K562 (cell line): Measurements from ENCODE around the gene CCSER1. TPM values are rescaled to one million over a fixed set of nuclear protein-coding genes. Genes with fewer than 3 reads are reported as not detected.

Source experiments
- ATAC-seq: fragments of 200-7000 bp; cut with Tn5 transposase; 3 replicates; pipeline ENCODE4 v1.9.1; 2020; ENCODE audit warnings: moderate library complexity
- BruUV-seq: library from RNA; stranded (reverse); fragments of 400-500 nt; replicated peaks from 2 replicates; lab custom pipeline; 2021; lab: Mats Ljungman, UMichigan
- CTCF ChIA-PET: fragments of 300-600 bp; formaldehyde crosslinking; extraction: SDS; loops from one replicate; lab custom pipeline; 2021; ENCODE audit warnings: low intra/inter-chr PET ratio; lab: Yijun Ruan, JAX
- POLR2A ChIA-PET: fragments of 300-600, 350-650 bp; sonication (Branson Sonifier 250); formaldehyde crosslinking; extraction: SDS; loops from one replicate; lab custom pipeline; 2021; ENCODE audit warnings: antibody characterized with exemption, inconsistent platforms; lab: Yijun Ruan, JAX
- DNase-seq, 4 experiments: peaks; one replicate each; pipeline versions ENCODE4 v3.0.0 to v3.0.0-alpha.2; 2011 to 2018; ENCODE audit warnings: low spot score in 3 of 4, mixed read lengths in 3 of 4; ENCODE audit errors: extremely low read depth in 1 of 4
- FAIRE-seq: peaks from 2 replicates; lab custom pipeline; 2011; peaks lifted over from hg19 to GRCh38; lab: Jason Lieb, UNC
- H2AFZ ChIP-seq: 2 replicates; pipeline ENCODE4 v1.6.0; 2011; ENCODE audit warnings: low read depth, low read length, control low read depth, inconsistent platforms
- H3K27ac ChIP-seq: fragments of 200-600 bp; 3 replicates; pipeline ENCODE4 v1.8.0; 2011; ENCODE audit warnings: low read depth, mild to moderate bottlenecking, control low read depth, inconsistent platforms, low read length, moderate library complexity, mixed read lengths; ENCODE audit errors: extremely low read depth
- H3K27me3 ChIP-seq, 2 experiments: fragments of 300-600 bp in 1 of 2; 2 replicates in 1 of 2; 3 replicates in 1 of 2; pipeline versions ENCODE4 v1.6.0 to v1.8.0; 2011; ENCODE audit warnings: inconsistent platforms in 2 of 2, low read length in 2 of 2, mild to moderate bottlenecking in 1 of 2, mixed read lengths in 1 of 2, moderate library complexity in 1 of 2; ENCODE audit not compliant: control insufficient read depth in 2 of 2, insufficient read depth in 2 of 2
- H3K36me3 ChIP-seq: fragments of 300-600 bp; 3 replicates; pipeline ENCODE4 v1.8.0; 2011; ENCODE audit warnings: mild to moderate bottlenecking, low read length, inconsistent platforms; ENCODE audit not compliant: control insufficient read depth, insufficient read depth
- H3K4me1 ChIP-seq, 2 experiments: fragments of 200-600 bp in 1 of 2; replicated peaks in 1 of 2; 2 replicates in 1 of 2; 3 replicates in 1 of 2; pipeline versions ENCODE4 v1.5.1 to v1.8.0; 2011; ENCODE audit warnings: inconsistent platforms in 2 of 2, low read length in 2 of 2, mild to moderate bottlenecking in 1 of 2, mixed read lengths in 1 of 2, moderate library complexity in 1 of 2; ENCODE audit not compliant: control insufficient read depth in 2 of 2, insufficient read depth in 2 of 2
- H3K4me2 ChIP-seq: 2 replicates; pipeline ENCODE4 v1.6.1; 2011; ENCODE audit warnings: low read length, control low read depth, inconsistent platforms, mixed read lengths; ENCODE audit not compliant: insufficient read depth
- H3K4me3 ChIP-seq: fragments of 200-600 bp; sonication (generic), shearing (Covaris generic); 2 replicates; pipeline ENCODE4 v1.5.1; 2016; ENCODE audit warnings: control low read depth, inconsistent platforms
- H3K79me2 ChIP-seq: fragments of 200-600 bp; 3 replicates; pipeline ENCODE4 v1.8.0; 2011; ENCODE audit warnings: low read length, inconsistent platforms; ENCODE audit not compliant: control insufficient read depth, insufficient read depth
- H3K9ac ChIP-seq, 2 experiments: 2 replicates each; pipeline versions ENCODE4 v1.6.0 to v1.6.1; 2011; ENCODE audit warnings: low read depth in 2 of 2, low read length in 2 of 2, control low read depth in 1 of 2, inconsistent platforms in 1 of 2, mild to moderate bottlenecking in 1 of 2, mixed read lengths in 1 of 2; ENCODE audit not compliant: insufficient read depth in 1 of 2
- H3K9me1 ChIP-seq: one replicate; pipeline ENCODE4 v1.6.0; 2011; ENCODE audit warnings: inconsistent platforms, mild to moderate bottlenecking, low read length, moderate library complexity; ENCODE audit not compliant: control insufficient read depth, insufficient read depth
- H3K9me3 ChIP-seq: replicated peaks from 2 replicates; pipeline ENCODE4 v1.5.1; 2011; ENCODE audit warnings: low read depth, low read length, inconsistent platforms; ENCODE audit not compliant: control insufficient read depth, insufficient read depth
- H4K20me1 ChIP-seq: replicated peaks from 2 replicates; pipeline ENCODE4 v1.6.1; 2011; ENCODE audit warnings: low read length, inconsistent platforms, mixed read lengths; ENCODE audit not compliant: control insufficient read depth, insufficient read depth
- BRCA1 ChIP-seq, 2 experiments: fragments of 450-650 bp in 1 of 2; sonication (generic) in 1 of 2; formaldehyde crosslinking in 1 of 2; IDR thresholded peaks; 2 replicates each; pipeline versions ENCODE4 v1.5.0 to v1.6.1; 2017 to 2020; ENCODE audit warnings: mild to moderate bottlenecking in 1 of 2, missing genetic modification reagents in 1 of 2
- ETV6 ChIP-seq, 3 experiments: fragments of 150-350 bp in 1 of 3; sonication (generic) in 1 of 3; formaldehyde crosslinking in 1 of 3; IDR thresholded peaks; 2 replicates each; pipeline versions ENCODE4 v1.6.1 to v1.8.0; 2014 to 2022; ENCODE audit warnings: borderline replicate concordance in 2 of 3, low read depth in 2 of 3, antibody characterized with exemption in 1 of 3, low read length in 1 of 3, mild to moderate bottlenecking in 1 of 3, missing genetic modification reagents in 1 of 3
- MXD1 ChIP-seq: fragments of 250-450 bp; sonication (Bioruptor Pico); IDR thresholded peaks from 2 replicates; pipeline ENCODE4 v1.8.0; 2021; ENCODE audit warnings: borderline replicate concordance, mild to moderate bottlenecking, moderate library complexity; ENCODE audit not compliant: poor library complexity, severe bottlenecking
- NR2C1 ChIP-seq, 2 experiments: fragments of 450-650 bp; IDR thresholded peaks; 2 replicates each; pipeline ENCODE4 v1.6.1; 2017; ENCODE audit warnings: mild to moderate bottlenecking in 2 of 2, antibody characterized with exemption in 1 of 2, inconsistent platforms in 1 of 2, missing compliant biosample characterization in 1 of 2, missing genetic modification characterization in 1 of 2
- SREBF2 ChIP-seq: sonication (generic); formaldehyde crosslinking; IDR thresholded peaks from 2 replicates; pipeline ENCODE4 v1.4.0; 2020; ENCODE audit warnings: mild to moderate bottlenecking, missing genetic modification reagents
- SRSF1 ChIP-seq: fragments of 200-400 bp; formaldehyde crosslinking; IDR thresholded peaks from 2 replicates; pipeline ENCODE4 v1.6.1; 2017; ENCODE audit warnings: mild to moderate bottlenecking, low read depth, low read length, moderate library complexity
- TARDBP ChIP-seq: fragments of 450-650 bp; IDR thresholded peaks from 2 replicates; pipeline ENCODE4 v1.6.1; 2016
- ZNF212 ChIP-seq: fragments of 450-650 bp; formaldehyde crosslinking; IDR thresholded peaks from 2 replicates; pipeline ENCODE4 v1.4.0; 2020; ENCODE audit warnings: mild to moderate bottlenecking
- ZNF717 ChIP-seq: fragments of 250-450 bp; sonication (Bioruptor Pico); IDR thresholded peaks from 2 replicates; pipeline ENCODE4 v1.5.0; 2021
- ZNF79 ChIP-seq: fragments of 250-450 bp; sonication (Bioruptor Pico); IDR thresholded peaks from 2 replicates; pipeline ENCODE4 v1.4.0; 2020; ENCODE audit warnings: low read depth, mild to moderate bottlenecking, moderate library complexity
- ZZZ3 ChIP-seq: fragments of 450-650 bp; IDR thresholded peaks from 2 replicates; pipeline ENCODE4 v1.6.1; 2016; ENCODE audit warnings: antibody characterized with exemption, mild to moderate bottlenecking, moderate library complexity
- WGBS: fragments of 100-300 bp; shearing (Covaris generic); methylation state at CpG from one replicate; pipeline ENCODE4 v1.1.6; 2016; ENCODE audit warnings: low coverage, mixed read lengths; ENCODE audit not compliant: insufficient coverage; ENCODE audit errors: missing lambda C conversion rate; 5-methylcytosine and 5-hydroxymethylcytosine counted together
- in situ Hi-C: fragments of 300-500 bp; cut with MboI; formaldehyde crosslinking; loops from 4 replicates; pipeline ENCODE4 v1.15.0; 2018; ENCODE audit warnings: inconsistent platforms, mixed read lengths
- intact Hi-C: fragments of 100-400 bp; cut with micrococcal nuclease; formaldehyde crosslinking; loops from 2 replicates; pipeline ENCODE4 v1.14.2; 2022
- polyA plus RNA-seq, 8 experiments: library from polyadenylated mRNA; depleted of rRNA in 4 of 8; stranded (reverse) in 5 of 8; unstranded in 3 of 8; fragments of >200 nt; fragmentation: Nextera tagmentation in 2 of 8; fragmentation: Illumina TruSeq in 1 of 8; extraction: Ambion mirVana in 2 of 8; extraction: Trizol in 1 of 8; gene quantifications; 2 replicates each; pipeline versions ENCODE4 v1.2.1 to v1.2.3, GENCODE V29; 2011 to 2014; ENCODE audit warnings: inconsistent platforms in 1 of 8, missing spikeins in 1 of 8
- total RNA-seq, 7 experiments: library from RNA; depleted of rRNA in 6 of 7; stranded (reverse); fragments of >200 nt in 6 of 7; fragmentation: Illumina TruSeq in 2 of 7; extraction: Trizol in 2 of 7; gene quantifications; 2 replicates each; pipeline versions ENCODE4 v1.2.1 to v1.2.3, GENCODE V29; 2011 to 2021; ENCODE audit warnings: low replicate concordance in 1 of 7
- TF ChIP-seq, protein P1 (sequence below): fragments of 450-650 bp; conservative IDR thresholded peaks from 2 replicates; pipeline ENCODE4 v1.6.1; 2016; ENCODE audit warnings: missing genetic modification characterization, low read depth, mild to moderate bottlenecking, missing compliant biosample characterization, moderate library complexity
- TF ChIP-seq, protein P2 (sequence below): fragments of 450-650 bp; formaldehyde crosslinking; IDR thresholded peaks from 2 replicates; pipeline ENCODE4 v1.4.0; 2020; ENCODE audit warnings: mild to moderate bottlenecking, moderate library complexity

The CCSER1 gene
- total and polyA plus RNA-seq, 9 of the 15 experiments (the other 6 are each of a cell fraction or from before 2014, with no cell fraction given): not detected

GRCh38 chr4:90730752-90731151, 603.6 kb downstream of the CCSER1 start:
- FAIRE-seq (no peak), DNase-seq (no peak), ATAC-seq (no peak)
- CTCF ChIA-PET: no interaction called here
- TF ChIP-seq ZNF717 (CRISPR knock-in tag): no peak
- WGBS: 0% methylated on average over 1 of the region's 1 CpG
- intact Hi-C loops (no loop called here), in situ Hi-C loops (no loop called here)
- Histone ChIP-seq H3K79me2 (no peaks in the 10 kb centered on the region), H3K27ac (no peak overlapping the region), H3K9ac (no peak overlapping the region), H3K4me1 (no peaks in the 10 kb centered on the region), H3K36me3 (no peaks in the 10 kb centered on the region), H4K20me1 (no peaks in the 10 kb centered on the region), H3K9me3 (no peaks in the 10 kb centered on the region), H2AFZ (no peak overlapping the region), H3K27me3 (no peaks in the 10 kb centered on the region), H3K4me3 (no peak overlapping the region), H3K4me2 (no peak overlapping the region), H3K9me1 (no peaks in the 10 kb centered on the region)
- no TSS peak for BruUV-seq
- POLR2A ChIA-PET: no interaction called here

GRCh38 chr4:90733211-90733610, 606.0 kb downstream of the CCSER1 start:
- no peak for FAIRE-seq
- TF ChIP-seq SREBF2 (no peak), SRSF1 (no peak), NR2C1 (IDR thresholded peaks at IDR 0.05) (no peak), NR2C1 (tag; IDR thresholded peaks at IDR 0.05) (no peak), BRCA1 (IDR thresholded peaks at IDR 0.05) (no peak), BRCA1 (CRISPR knock-in tag; IDR thresholded peaks at IDR 0.05) (no peak), ZZZ3 (no peak), TARDBP (no peak), ETV6 (IDR thresholded peaks at IDR 0.05; ENCODE audit: borderline replicate concordance in 1 of 2, low read depth in 2 of 2, low read length in 1 of 2) (no peak), ETV6 (CRISPR knock-in tag; IDR thresholded peaks at IDR 0.05; ENCODE audit: borderline replicate concordance) (no peak), ZNF212 (CRISPR knock-in tag) (no peak), MXD1 (CRISPR knock-in tag) (no peak), ZNF79 (CRISPR knock-in tag) (no peak)
- TF ChIP-seq, protein P1, sequence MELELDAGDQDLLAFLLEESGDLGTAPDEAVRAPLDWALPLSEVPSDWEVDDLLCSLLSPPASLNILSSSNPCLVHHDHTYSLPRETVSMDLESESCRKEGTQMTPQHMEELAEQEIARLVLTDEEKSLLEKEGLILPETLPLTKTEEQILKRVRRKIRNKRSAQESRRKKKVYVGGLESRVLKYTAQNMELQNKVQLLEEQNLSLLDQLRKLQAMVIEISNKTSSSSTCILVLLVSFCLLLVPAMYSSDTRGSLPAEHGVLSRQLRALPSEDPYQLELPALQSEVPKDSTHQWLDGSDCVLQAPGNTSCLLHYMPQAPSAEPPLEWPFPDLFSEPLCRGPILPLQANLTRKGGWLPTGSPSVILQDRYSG (tag): no peak
- TF ChIP-seq, protein P2, sequence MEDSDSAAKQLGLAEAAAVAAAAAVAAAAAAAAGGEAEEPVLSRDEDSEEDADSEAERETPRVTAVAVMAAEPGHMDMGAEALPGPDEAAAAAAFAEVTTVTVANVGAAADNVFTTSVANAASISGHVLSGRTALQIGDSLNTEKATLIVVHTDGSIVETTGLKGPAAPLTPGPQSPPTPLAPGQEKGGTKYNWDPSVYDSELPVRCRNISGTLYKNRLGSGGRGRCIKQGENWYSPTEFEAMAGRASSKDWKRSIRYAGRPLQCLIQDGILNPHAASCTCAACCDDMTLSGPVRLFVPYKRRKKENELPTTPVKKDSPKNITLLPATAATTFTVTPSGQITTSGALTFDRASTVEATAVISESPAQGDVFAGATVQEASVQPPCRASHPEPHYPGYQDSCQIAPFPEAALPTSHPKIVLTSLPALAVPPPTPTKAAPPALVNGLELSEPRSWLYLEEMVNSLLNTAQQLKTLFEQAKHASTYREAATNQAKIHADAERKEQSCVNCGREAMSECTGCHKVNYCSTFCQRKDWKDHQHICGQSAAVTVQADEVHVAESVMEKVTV (CRISPR knock-in tag): no peak

More at GRCh38 chr4:90733211-90733610, 606.0 kb downstream of the CCSER1 start:
- no peaks in the 10 kb centered on the region for H4K20me1 ChIP-seq
- H3K9me1 ChIP-seq: no peaks in the 10 kb centered on the region
- H3K9me3 ChIP-seq: no peaks in the 10 kb centered on the region
- intact Hi-C loops (no loop called here), in situ Hi-C loops (no loop called here)
- CTCF ChIA-PET: no interaction called here
- H3K4me2 ChIP-seq: no peak overlapping the region
- H3K9ac ChIP-seq: no peak overlapping the region
- no peaks in the 10 kb centered on the region for H3K36me3 ChIP-seq
- ATAC-seq (no peak), DNase-seq (no peak)
- no peak overlapping the region for H3K27ac ChIP-seq
- H3K27me3 ChIP-seq: no peaks in the 10 kb centered on the region
- WGBS: 0% methylated on average over 1 of the region's 1 CpG
- POLR2A ChIA-PET: no interaction called here
- no peaks in the 10 kb centered on the region for H3K4me1 ChIP-seq
- no peak overlapping the region for H3K4me3 ChIP-seq
- no TSS peak for BruUV-seq
- no peaks in the 10 kb centered on the region for H3K79me2 ChIP-seq
- H2AFZ ChIP-seq: no peak overlapping the region
